Psoas muscle (tissue), 8 donors: ENCODE measurements around the gene FTO. TPM values are rescaled to one million over a fixed set of nuclear protein-coding genes. Genes with fewer than 3 reads are reported as not detected.

ENCODE experiments used
- ATAC-seq, 4 donors: fragments of 200-7000 bp; cut with Tn5 transposase; one replicate each; pipeline ENCODE4 v1.9.1; 2020; ENCODE audit warnings: moderate library complexity in 3 of 4, mild to moderate bottlenecking in 2 of 4
- DNase-seq, 2 donors: peaks; one replicate each; pipeline ENCODE4 v3.0.0-alpha.2; 2020
- H3K27ac ChIP-seq: fragments of 200-600 bp; one replicate; pipeline ENCODE4 v1.8.0; 2022
- H3K27me3 ChIP-seq, 3 donors: fragments of 200-600 bp in 1 of 3; one replicate each; pipeline versions ENCODE4 v1.6.1 to v1.8.0; 2013 to 2022; ENCODE audit warnings: low read length in 2 of 3, mild to moderate bottlenecking in 2 of 3, moderate library complexity in 1 of 3; ENCODE audit not compliant: insufficient read depth in 3 of 3
- H3K36me3 ChIP-seq, 2 donors: fragments of 200-600 bp in 1 of 2; one replicate each; pipeline versions ENCODE4 v1.6.1 to v1.8.0; 2013 to 2022; ENCODE audit warnings: low read depth in 1 of 2, mild to moderate bottlenecking in 1 of 2, moderate library complexity in 1 of 2; ENCODE audit not compliant: insufficient read depth in 1 of 2
- H3K4me1 ChIP-seq: fragments of 200-600 bp; one replicate; pipeline ENCODE4 v1.8.0; 2022
- H3K4me3 ChIP-seq: fragments of 200-600 bp; one replicate; pipeline ENCODE4 v1.8.0; 2022; ENCODE audit warnings: mild to moderate bottlenecking
- H3K9me3 ChIP-seq: fragments of 200-600 bp; one replicate; pipeline ENCODE4 v1.8.0; 2022
- WGBS, 3 donors: extraction: QIAGEN DNeasy Blood & Tissue Kit; methylation state at CpG; one replicate each; pipeline versions ENCODE4 v1.1.6 to v1.1.7; 2013; 5-methylcytosine and 5-hydroxymethylcytosine counted together
- intact Hi-C, 2 donors: fragments of 100-400 bp; cut with DNase I; formaldehyde crosslinking; loops; one replicate each; pipeline versions ENCODE4 v1.11.0 to v1.14.2; 2022
- polyA plus RNA-seq, 3 donors: library from polyadenylated mRNA; stranded (reverse); fragments of 200-250 nt; gene quantifications; one replicate each; pipeline ENCODE4 v1.2.3, GENCODE V29; 2013
- total RNA-seq, 4 donors: library from RNA; stranded (reverse); fragmentation: NEBNext Ultra II Directional in 2 of 4; extraction: Animal tissue kit (Norgen Biotek cat#: 25700) in 2 of 4; gene quantifications; one replicate each; pipeline versions ENCODE4 v1.2.1 to v1.2.4, GENCODE V29; 2021 to 2023
- TF ChIP-seq, protein P1 (sequence below): fragments of 200-600 bp; IDR thresholded peaks from one replicate; pipeline ENCODE4 v1.8.0; 2022; ENCODE audit warnings: antibody characterized with exemption
- donor health status: healthy with polysubstance abuse.
- donor health status: DM: no; HTN: no; CAD: no; lungs with moderate emphysema.
- donor health status: Bipolar disorder and iron deficiency.
- donor health status: healthy.
- donor health status: DM: yes; HTN: yes; CAD: no.
- donor health status: DM: no; HTN: no; CAD: no.
- donor health status: DM: no; HTN: no; CAD: no.
- donor health status: DM: yes; HTN: yes; CAD: no.

The FTO gene
- total and polyA plus RNA-seq, 7 donors: 14.2 to 67.6 (median 47.4) TPM

DNA sequence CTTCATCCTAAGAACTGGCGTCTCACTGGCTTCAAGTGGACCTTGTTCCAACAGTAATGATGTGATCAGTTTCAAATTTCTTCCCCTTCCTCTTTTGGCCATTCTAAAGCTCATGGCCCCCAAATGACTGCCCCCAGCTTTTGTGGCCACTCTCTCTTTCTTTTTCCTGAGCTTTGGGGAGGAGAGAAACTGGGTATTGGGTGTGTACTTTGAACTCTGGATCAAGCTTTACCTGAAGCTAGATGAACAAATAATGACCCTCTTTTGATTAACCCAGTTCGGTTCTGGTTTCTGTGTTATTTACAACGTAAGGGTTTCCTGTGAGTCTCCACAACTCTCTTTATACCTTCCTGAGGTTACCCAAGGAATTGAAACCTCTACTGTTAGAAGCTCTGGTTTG lies 132.7 kb downstream of the FTO start:
- intact Hi-C loops: no loop called here
- H3K27ac ChIP-seq: no peak overlapping the region
- no peaks in the 10 kb centered on the region for H3K4me1 ChIP-seq
- no peak for DNase-seq
- TF ChIP-seq, protein P1, sequence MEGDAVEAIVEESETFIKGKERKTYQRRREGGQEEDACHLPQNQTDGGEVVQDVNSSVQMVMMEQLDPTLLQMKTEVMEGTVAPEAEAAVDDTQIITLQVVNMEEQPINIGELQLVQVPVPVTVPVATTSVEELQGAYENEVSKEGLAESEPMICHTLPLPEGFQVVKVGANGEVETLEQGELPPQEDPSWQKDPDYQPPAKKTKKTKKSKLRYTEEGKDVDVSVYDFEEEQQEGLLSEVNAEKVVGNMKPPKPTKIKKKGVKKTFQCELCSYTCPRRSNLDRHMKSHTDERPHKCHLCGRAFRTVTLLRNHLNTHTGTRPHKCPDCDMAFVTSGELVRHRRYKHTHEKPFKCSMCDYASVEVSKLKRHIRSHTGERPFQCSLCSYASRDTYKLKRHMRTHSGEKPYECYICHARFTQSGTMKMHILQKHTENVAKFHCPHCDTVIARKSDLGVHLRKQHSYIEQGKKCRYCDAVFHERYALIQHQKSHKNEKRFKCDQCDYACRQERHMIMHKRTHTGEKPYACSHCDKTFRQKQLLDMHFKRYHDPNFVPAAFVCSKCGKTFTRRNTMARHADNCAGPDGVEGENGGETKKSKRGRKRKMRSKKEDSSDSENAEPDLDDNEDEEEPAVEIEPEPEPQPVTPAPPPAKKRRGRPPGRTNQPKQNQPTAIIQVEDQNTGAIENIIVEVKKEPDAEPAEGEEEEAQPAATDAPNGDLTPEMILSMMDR: no peak
- 89 to 91% (median 90%) methylated on average over 3 of the region's 3 CpGs for whole genome bisulfite sequencing, 3 donors
- no peaks in the 10 kb centered on the region for H3K36me3 ChIP-seq
- no peak for ATAC-seq
- H3K9me3 ChIP-seq: no peaks in the 10 kb centered on the region
- H3K27me3 ChIP-seq: no peaks in the 10 kb centered on the region
- no peak overlapping the region for H3K4me3 ChIP-seq

DNA sequence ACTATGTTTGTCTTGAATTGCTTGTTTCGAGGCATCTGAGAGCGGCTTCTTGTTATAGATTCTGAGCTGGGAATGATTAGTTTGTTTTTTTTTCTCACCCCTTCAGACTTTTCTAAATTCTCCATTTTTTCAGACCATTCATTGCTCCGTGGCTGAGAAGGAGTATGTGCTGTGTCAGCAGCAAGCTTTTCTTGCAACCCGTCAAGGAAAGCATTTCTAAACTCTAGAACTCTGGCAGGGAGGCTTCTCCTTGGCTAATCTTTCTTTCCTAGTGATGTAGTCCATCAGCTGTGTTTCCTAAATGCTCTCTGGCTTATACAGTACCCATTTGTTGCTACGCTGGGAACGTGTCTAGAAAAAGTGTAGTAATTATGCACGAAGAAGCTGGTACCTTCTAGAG lies 133.5 kb downstream of the FTO start:
- TF ChIP-seq, protein P1: no peak
- no peak for DNase-seq
- H3K27me3 ChIP-seq: no peaks in the 10 kb centered on the region
- ATAC-seq: no peak
- H3K9me3 ChIP-seq: no peaks in the 10 kb centered on the region
- intact Hi-C loops: no loop called here
- no peaks in the 10 kb centered on the region for H3K4me1 ChIP-seq
- 62 to 84% (median 63%) methylated on average over 7 of the region's 7 CpGs for WGBS, 3 donors
- H3K4me3 ChIP-seq: no peak overlapping the region
- H3K36me3 ChIP-seq: no peaks in the 10 kb centered on the region
- H3K27ac ChIP-seq: no peak overlapping the region

DNA sequence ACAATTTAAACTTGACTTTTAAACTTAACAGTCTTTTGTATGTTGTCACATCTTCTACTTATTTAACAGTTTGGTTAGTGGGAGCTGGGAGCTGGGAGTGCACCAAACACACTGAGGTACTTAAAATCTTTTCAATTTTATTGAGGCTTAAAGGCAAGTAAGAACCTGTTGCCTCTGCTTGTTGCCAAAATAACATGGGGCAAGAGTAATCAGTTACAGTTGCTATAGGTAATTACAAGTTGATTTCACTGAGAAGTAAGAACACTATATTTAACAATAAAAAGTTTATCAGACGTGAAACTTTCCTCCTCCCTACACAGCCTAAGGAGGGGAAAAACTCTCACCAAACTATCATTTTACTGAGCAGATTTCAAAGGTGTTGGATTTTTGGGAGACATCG lies 135.2 kb downstream of the FTO start:
- ATAC-seq (no peak), DNase-seq (no peak)
- H3K36me3 ChIP-seq: peaks cover 0 to 4% of the 10 kb centered on the region in 2 donors
- no peak overlapping the region for H3K4me3 ChIP-seq
- TF ChIP-seq, protein P1: no peak
- WGBS, 3 donors: 91 to 94% (median 91%) methylated on average over 2 of the region's 2 CpGs
- H3K27ac ChIP-seq: no peak overlapping the region
- no peaks in the 10 kb centered on the region for H3K9me3 ChIP-seq
- no peaks in the 10 kb centered on the region for H3K4me1 ChIP-seq
- intact Hi-C loops: no loop called here
- H3K27me3 ChIP-seq: no peaks in the 10 kb centered on the region

DNA sequence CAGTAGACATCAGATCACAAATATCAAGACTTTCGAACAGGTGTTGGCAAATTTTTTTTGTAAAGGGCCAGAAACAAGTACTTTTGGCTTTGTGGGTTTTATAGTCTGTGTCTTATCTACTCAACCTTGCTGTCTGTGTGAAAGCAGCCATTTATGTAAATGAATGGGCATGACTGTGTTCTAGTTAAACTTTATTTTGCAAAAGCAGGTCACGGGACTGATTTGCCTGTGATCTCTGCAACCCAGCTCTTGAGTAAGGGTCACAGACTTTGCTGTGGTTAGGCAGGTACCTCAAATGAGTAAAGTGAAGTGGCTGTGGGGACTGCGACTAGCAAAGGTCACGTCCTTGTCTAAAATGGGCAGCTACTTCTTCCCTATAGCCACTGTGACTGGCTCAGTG lies 136.5 kb downstream of the FTO start:
- peaks cover 0 to 17% of the 10 kb centered on the region in 2 donors for H3K36me3 ChIP-seq
- H3K4me3 ChIP-seq: no peak overlapping the region
- no peak for ATAC-seq
- H3K27ac ChIP-seq: no peak overlapping the region
- DNase-seq: no peak
- no peaks in the 10 kb centered on the region for H3K27me3 ChIP-seq
- TF ChIP-seq, protein P1: no peak
- H3K9me3 ChIP-seq: no peaks in the 10 kb centered on the region
- intact Hi-C loops: no loop called here
- no peaks in the 10 kb centered on the region for H3K4me1 ChIP-seq
- WGBS, 3 donors: 69 to 81% (median 74%) methylated on average over 4 of the region's 4 CpGs

DNA sequence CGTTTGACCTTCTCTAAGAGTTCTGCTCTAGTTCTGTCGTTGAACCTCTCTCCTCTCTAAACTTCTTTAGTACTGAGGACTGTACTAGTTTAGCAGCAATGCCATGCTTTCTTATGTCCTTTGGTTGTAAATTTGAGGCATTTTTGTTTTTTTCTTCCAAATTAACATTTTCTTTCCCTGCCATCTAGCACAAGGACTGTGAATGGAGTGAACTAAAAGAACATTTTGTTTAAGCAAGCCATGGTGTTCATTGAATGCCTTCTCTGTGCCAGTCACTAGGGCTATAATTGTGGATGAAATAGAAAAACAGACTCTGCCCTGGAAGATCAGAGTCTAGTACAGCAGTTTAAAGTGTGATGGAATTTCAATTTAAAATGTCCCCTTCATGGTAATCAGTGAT lies 137.9 kb downstream of the FTO start:
- TF ChIP-seq, protein P1: no peak
- 46 to 64% (median 52%) methylated on average over 2 of the region's 2 CpGs for WGBS, 3 donors
- intact Hi-C loops: no loop called here
- DNase-seq: no peak
- Histone ChIP-seq H3K4me1 (no peaks in the 10 kb centered on the region), H3K27ac (no peak overlapping the region), H3K36me3 (peaks cover 0 to 17% of the 10 kb centered on the region in 2 donors), H3K9me3 (no peaks in the 10 kb centered on the region), H3K27me3 (no peaks in the 10 kb centered on the region), H3K4me3 (no peak overlapping the region)
- no peak for ATAC-seq
